Activated CD4-positive, alpha-beta T cell treated with anti-CD3 and anti-CD28 coated beads, Interleukin-2, amount 50 U/mL, for 48 hours (primary cell): Measurements from ENCODE around the gene PRKG1.

ENCODE experiments used
- DNase-seq, 2 experiments: peaks; one replicate each; pipeline ENCODE4 v3.0.0-alpha.2; 2020

The PRKG1 gene

DNA sequence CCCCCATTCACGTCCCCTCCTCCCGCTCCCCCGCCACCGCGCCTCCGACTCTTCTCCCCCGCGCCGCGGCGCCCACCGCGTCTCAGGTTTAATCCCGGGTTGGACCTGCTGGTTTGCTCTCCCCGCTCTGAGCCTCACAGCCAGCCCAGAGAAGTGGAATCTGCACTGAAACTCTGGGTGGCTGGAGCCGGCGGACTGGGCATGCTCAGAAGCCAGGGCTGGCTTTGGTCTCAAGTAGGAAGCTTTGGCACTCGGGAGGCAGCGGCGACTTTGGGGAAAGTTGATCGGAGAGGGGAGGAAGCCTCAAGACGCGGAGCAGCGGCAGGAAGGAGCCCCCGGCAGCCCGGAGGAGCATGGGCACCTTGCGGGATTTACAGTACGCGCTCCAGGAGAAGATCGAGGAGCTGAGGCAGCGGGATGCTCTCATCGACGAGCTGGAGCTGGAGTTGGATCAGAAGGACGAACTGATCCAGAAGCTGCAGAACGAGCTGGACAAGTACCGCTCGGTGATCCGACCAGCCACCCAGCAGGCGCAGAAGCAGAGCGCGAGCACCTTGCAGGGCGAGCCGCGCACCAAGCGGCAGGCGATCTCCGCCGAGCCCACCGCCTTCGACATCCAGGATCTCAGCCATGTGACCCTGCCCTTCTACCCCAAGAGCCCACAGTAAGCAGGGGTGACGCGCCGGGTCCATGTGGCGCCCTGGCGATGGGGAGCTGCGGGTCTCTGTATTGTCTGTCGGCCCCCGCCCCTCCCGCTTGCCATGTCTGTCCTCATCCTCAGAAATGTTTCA, at the start of gene PRKG1:
TSS of gene PRKG1 (plus strand) at position 250 of the 791 bp plus-strand sequence.
- DNase-seq, result peak; percentile 5 to 16

DNA sequence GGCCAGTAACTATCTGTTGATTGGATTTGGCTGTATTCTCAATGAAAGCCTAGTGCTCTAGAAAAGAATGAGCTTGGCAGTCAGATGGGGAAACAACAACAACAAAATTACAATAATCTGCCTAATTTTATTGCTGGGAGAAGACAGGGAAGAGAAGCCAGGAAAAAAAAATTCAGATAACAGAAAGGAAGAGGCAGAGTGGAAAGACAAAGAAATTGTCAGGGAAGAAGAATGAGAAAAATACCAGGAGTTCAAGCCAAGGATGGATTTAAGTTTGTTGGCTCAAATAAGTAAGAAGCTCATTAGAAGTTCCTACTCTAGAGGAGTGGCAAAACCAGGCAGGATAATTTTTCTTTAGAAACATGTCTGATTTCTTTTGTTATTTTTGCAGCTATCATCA, 45.9 kb upstream of the PRKG1 start:
- no peak for DNase-seq

DNA sequence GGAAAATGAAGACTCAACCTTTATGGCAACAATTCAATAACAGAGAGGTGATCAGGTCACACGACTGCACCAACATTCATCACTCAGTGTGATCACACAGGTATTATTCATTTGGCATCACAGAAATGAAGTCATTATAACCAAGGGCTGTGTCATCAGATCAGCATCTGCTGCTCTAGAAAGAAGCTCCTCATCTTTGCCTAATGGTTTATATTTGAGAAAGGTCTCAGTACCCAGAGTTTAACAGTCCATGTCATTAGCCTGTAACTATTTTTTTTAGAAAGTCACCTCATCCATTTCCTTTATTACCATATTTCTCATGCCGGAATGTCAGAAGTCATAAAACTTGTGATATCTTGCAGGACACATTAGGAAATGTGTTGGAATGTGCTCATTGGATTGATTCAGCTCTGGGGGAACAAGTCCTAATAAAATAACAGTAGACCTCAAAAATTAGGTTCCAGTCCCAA, 45.1 kb upstream of the PRKG1 start:
- DNase-seq, result no peak

DNA sequence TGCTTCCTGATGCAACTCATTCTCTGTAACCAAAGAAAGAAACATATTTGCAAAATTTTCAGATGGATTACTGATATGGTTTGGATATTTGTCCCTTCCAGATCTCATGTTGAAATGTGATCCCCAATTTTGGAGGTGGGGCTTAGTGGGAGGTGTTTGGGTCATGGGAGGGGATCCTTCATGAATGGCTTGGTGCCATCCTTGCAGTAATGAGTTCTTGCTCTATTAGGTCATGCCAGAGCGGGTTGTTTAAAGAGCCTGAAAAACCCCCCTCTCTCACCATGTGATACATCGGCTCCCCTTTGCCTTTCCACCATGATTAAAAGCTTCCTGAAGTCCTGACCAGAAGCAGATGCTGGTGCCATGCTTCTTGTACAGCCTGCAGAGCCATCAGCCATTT, 43.8 kb upstream of the PRKG1 start:
- DNase-seq, result no peak

DNA sequence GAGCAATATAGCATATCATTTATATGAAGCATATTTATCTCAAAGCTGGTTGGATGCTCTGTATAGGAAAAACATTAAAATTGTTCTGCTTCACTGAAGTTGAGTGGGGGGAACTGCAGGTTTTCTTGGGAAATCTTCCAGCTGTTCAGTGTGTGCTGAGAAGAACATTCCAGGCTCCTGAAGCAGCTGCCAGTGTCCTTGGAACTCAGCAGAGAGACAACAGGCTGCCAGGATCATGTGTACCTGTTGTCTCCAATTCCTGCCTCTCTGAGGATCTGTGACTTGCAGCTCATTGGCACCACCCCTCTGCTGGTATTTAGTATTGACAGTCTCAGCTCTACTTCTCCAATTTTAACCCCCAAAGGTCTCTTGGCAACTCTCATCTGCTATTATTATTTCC, 42.3 kb upstream of the PRKG1 start:
- DNase-seq, result no peak

DNA sequence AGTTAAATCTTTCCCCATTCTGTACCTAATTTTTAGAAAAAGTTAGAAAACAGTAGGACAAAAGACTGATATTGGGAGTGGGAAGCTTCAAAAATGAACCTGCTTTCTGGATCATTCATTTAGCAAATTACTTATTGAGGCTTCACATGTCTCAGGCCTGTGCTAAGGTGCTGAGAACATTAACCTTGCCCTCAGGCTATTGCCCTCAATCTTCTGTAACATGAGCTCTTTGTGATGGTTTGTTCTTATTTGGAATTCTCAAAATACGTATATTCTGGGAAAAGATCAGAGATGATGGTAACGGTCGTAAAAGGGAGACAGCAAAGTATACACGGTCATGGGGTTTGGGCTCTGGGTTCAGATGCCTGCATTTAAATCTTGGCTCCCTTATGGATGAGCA, 39.5 kb upstream of the PRKG1 start:
- DNase-seq, result no peak

DNA sequence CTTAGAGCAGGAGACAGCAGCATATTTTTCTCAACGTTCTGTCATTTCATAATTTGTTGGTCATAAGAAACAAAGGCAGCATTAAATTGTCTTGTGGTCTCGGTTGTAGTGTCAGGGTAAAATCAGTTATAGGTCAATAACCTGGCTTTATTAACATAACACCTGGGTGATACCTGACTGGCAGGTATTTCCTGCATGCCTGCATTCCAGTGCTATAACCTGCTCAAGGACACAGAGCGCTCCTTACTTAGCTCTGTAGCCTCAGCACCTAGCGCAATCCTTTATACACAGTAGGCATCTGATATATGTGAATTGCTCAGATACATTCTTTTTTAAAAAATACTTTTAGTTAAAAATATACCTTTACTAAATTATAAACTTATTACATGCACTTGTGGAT, 38.9 kb upstream of the PRKG1 start:
- DNase-seq, result no peak

DNA sequence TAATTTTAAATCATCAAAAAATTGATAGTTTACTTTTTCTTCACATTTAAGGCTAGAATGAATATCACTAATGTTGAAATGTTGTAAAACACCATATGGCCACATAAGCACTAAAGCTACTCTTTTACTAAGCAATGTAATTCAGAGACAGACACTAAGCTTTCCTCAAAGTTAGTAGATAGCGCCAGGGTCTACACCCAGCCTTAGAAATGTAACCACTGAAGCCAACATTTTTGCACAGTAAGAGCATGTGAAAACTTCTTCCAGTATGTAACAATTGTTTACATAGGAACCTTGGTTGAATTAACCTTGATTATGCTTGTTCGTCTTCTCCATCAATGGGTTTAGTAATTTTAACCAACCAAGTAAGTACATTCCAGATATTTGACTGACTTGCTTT, 28.4 kb upstream of the PRKG1 start:
- no peak for DNase-seq

DNA sequence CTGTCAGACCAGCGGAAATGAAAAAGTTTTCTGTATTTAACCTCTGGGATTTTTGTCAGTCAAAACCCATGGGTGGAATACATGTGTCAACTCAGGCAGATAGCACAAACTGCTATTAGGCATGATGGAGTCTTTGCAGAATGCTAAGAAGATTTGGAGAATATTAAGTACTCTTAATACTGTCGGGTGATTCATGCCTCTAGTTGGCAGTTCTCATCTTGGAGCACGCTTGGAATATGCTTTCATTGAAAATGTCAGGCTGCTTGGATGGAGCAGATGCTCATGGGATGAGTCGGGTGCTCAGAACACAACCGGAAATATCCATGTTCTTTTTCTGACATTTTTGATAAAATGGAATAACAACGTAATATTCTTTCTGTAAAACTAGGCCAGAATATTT, 27.6 kb upstream of the PRKG1 start:
- DNase-seq, result no peak

DNA sequence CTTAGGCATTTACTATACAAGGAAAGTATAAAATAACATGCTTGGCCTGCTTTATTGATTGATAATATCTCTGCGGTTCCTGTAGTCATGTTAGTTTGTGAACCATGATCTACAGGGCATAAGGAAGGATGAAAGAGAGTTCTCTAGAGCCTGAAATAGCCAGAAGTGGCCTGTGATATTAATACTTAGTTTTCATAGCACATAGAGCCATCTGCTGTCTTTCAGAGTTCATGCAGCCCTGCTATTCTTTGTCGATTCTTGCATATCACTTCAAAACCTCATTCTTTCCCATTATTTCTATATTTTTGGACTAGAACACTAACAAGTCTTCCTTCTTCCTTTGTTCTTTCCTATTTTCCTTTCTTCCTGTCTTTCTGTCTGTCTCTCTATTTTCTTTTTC, 26.4 kb upstream of the PRKG1 start:
- DNase-seq, result no peak

DNA sequence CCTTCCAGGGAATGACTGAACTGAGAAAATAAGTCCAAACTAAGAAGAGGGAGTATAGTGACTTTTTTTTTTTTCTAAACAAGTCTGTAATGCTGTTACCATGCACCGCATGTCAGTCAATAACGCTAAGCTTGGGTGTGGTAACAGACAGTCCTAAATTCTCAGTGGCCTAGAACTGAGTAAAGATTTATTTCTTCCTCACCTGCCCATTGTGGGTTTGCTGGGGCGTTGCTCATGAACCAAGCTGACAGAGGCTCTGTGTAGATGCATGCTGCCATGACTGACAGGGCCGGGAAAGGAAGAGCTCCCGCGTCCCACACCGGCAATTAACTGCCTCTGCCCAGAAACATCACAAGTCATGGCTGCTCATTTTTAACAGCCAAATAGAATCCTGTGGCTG, 25.5 kb upstream of the PRKG1 start:
- no peak for DNase-seq

DNA sequence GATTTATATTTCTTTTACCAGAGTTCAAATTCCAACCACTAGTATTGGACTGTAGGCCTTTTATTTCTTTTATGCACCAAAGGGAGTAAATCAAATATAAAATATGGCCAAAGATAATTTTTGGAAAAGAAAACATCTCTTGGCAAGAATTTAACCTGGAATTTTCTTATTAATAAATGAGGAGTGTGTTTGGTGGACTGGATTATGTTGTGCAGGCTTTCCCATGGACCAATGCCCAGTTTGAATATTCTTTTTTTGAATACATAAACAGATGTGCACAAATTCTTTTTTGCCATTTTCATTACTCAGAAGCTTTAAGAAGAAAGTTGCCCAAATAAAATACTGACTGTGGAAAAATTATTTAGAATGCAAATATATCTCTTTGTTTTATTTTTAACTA, 22.1 kb upstream of the PRKG1 start:
- DNase-seq, result no peak

DNA sequence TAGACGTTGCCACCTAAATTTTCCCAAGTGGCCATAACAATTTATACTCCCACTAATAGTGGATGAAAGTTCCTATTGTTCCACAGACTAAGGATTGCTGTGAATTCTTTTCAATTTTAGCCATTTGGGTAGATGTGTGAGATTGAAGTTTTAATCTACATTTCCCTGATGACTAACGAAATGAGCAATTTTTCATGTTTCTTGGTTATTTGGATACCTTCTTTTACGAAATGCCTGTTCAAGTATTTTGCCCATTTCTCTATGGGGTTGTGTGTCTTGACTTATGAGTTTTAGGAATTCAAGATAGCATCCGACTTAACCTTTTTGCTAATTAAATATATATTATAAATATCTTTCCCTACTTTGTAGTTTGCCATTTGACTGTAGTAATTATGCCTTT, 16.4 kb upstream of the PRKG1 start:
- DNase-seq, result no peak

DNA sequence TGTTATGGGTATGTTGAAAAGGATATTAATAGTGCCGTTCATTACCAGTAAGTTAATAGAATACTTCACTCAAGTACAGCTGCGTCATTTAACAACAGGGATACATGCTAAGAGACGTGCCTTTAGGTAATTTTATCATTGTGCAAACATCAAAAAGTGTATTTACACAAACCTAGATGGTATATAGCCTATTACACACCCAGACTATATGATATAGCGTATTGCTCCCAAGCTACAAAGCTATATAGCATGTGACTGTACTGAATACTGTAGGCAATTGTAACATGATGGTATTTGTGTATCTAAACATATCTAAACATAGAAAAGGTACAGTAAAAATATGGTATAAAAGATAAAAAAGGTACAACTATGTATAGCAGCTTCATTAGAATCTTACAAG, 11.1 kb upstream of the PRKG1 start:
- DNase-seq, result no peak

DNA sequence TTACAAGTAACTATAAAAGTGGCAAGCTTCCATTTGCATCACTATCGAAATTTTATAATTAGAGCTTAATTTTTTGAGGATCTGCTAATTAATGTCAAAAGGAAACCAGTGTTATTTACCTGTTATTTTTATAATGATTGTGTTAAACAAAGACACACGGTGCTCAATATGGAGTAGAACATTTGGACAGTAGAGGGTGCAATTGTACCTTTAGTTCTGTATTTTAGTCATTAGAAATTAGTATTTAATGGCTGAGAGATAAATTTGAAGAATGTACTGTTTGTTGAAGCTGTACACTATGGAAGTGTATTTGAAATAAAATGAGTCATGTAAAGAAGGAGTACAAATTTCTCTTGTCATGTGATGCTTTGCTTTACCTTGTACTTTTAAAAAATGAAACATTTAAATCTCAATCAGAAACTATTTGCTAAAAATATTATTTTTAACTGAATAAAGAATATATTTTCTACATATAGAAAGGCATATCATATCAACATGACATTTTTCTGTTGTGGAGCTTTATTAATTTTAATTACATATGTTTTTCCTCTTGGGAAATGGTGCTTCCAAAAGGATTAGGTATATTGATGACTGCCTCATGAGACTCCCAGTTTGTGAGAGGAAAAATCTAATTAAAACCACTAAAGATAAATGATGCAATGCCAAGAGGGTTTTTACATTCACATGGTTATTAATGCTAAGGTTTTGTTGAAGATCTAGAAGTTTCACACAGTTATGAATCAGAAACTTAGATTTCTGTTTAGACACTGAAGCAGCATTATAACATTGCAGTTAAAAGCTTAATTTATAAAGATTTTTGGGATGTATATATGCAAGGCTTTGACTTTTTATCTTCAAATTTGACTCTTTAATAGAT, 10.4 kb upstream of the PRKG1 start:
- no peak for DNase-seq

DNA sequence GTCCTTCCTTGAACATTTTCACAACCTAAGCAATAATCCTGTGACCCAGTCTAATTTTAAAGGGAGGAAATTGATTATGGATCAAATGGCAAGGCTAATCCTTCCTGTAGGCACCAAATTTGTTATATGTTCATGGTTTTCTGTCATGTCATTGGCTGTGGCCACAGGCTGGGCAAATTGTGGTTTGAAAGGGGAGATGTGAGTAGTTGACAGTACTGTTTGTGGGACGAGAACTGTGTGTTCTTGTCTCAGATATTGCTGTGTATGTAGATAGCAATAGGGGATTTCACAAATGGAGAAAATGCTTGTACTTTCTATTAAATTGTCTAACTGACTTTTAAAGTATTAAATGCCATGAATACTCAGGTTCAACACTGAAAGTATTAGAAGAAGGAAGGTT, 8.1 kb upstream of the PRKG1 start:
- no peak for DNase-seq

DNA sequence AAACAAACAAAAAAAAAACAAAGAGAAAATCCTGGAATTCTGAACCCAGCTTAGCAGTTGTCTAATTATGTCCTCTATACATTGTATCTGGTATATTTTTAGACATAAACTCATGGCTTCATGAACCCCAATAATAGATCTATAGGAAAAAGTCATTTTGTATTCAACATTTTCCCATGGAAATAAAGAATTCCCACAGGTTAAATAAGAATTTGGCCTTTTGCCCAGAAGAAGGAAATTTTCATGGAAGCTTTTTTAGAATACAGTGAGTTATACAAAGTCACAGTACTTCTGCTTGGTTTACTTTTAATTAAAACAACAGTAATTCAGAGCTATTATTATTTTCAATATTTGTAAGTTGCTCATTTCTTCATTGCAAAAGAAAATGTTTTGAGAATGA, 2.1 kb upstream of the PRKG1 start:
- no peak for DNase-seq

DNA sequence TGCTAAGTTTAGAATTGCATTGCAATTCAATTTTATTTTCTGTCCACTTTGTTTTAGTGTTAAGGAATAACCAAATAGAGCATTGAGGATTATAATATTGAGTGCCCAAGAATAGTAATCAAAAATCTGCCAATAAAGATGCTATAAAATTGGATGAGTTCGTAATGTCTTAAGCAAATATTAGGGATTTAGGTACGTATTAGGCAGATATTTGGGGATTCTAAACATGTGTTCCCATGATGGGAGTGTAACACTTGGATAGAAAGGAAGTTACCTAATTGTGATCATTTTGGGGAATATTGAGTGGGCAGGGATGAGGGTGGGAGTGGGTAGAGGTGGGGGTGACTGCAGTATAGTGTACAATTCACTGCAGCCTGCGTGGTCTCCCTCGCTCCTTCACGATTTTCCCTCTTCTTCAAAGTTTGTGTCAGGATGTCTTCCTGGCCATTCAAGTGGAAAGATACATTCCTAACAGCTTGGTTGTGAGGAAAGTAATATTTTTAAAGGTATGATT, 1.3 kb upstream of the PRKG1 start:
- DNase-seq, result no peak

DNA sequence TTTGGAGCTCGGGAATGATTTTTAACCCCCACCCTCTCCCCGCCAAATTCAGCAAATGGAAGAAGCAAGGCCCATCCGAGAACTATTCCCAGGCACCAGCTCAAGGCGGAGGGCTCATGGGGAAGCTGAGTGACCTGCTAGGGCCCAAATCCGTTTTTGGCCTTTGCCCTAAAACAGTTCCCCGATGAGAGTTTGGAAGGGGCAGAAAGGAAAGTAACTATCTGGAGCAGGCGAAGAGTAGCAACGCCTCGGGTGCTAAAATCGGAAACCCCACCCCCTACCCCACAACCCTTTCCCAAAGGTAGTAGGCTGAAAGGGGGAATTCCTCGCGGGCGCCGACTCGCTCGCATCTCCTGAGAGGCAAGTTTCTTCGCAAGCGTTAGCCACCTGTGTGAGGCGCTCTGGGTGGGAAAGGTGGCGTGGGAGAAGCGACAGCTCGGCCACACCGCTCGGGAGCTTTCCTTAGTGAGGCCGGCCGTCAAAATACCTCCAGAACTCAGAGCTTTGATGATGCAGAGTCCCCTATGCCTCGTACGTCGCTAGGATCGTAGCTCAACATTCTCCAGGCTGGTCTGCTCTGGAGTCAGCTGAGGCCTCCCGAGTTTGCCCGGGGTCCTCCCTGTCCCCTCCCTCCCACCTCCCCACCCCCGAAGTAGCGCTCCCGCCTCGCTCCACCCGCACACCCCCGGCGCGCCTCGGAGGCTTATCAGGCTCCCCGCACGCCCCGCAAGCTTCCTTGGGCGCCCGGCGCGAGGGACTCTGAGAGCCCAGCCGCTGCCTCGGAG, 642 bp upstream of the PRKG1 start:
- peak in 1 of 2 experiments; percentile 4 for DNase-seq

DNA sequence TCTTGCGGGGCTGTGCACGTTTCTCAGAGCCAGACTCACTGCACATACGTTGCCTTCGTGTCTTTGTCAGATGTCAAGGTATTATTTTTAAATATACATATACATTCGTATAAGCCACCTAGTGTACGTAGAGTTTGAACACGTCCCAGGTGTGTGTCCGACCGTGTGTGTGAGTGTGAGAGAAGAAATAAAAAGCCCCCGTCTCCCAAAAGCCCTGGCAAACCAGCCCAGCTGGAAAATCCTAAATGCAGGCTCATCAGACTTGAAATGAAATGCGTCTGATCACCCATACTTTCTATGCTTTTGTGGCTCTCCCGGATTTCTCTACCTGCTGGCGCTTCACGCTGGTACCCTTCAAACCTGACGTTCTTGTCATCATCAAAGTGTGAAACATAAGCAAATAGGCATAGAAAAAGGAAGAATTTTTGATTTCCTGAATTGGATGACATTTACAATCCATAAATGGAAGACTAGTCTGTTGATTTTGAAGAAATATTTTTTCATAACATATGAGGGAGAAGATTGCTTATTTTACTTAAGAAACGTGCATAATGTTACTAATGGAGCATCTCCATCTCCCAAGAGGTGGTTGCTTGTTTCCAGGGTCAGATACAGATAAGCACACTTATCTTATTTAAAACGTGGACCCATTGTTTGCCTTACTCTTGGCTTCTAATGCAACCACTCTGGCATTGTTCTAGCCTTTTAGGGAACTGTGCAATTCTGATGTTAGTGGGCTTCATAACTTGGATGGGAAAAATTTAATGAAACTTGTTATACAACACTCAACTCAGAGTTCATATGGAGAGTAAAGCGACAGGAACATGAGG, 971 bp downstream of the PRKG1 start:
- DNase-seq, result no peak

DNA sequence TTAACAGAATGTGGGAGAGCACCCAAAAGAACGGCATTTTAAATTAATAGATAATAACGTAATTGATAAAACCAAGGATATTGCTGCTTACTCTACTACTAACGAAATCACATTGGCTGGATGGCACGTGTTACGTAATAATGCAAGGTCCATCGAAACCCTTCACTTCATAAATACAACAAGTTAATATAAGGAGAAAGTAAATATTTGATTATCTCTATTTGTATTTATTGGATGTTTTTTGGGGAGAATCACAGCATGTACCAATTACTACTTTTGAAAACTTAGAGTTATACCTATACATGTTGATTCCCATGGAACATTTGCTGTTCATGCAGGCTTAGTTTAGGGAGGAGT, 1.6 kb downstream of the PRKG1 start:
- DNase-seq, result no peak

DNA sequence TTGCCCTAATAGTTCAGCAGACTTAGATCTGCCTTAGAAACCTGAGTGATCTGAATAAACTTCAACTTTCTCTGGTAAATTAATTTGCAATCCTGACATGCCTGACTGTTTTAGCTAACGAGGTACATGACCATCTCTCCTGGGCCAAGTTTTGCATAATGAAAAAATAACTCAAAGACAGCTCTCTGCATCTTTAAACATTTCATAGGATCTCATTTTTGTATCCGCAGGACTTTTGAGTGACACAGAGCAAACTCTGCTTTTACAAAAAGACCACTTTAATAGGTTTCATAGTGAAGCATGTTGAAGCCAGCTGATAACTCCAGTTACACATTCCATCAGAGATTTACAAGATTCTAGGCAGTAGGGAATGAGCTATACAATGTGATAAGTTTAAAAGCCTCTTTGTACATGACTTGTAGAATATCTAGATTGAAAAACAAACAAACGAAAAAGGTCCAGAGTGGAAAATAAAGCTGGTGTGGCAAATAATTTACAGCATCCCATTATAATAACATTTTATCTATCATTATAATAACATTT, 2.1 kb downstream of the PRKG1 start:
- no peak for DNase-seq
